Upper lobe of left lung (tissue), 4 donors: ENCODE data around the gene STEAP3.

Source experiments
- CTCF ChIP-seq, 6 experiments: fragments of 450-650 bp in 4 of 6; fragments of 200-600 bp in 2 of 6; sonication (generic) in 2 of 6; IDR thresholded peaks; one replicate each; pipeline ENCODE4 v1.5.1; 2016 to 2019; ENCODE audit warnings: antibody characterized with exemption in 6 of 6
- POLR2A ChIP-seq, 4 donors: fragments of 450-650 bp; IDR thresholded peaks; one replicate each; pipeline ENCODE4 v1.5.1; 2016 to 2017; ENCODE audit warnings: antibody characterized with exemption in 4 of 4, mild to moderate bottlenecking in 2 of 4

GRCh38 chr2:119294671-119295070 is 71.0 kb downstream of the STEAP3 start:
- TF ChIP-seq CTCF (IDR thresholded peaks at IDR 0.05) (no peak), POLR2A (IDR thresholded peaks at IDR 0.05) (no peak)
